ENCODE measurements around the gene RABGGTA. TPM values are rescaled to one million over a fixed set of nuclear protein-coding genes. Genes with fewer than 3 reads are reported as not detected.
A peak's percentile ranks its signal among the peaks of the same experiment; 100 is the strongest.

The RABGGTA gene
- total RNA-seq, 1 donor from 2014 or later = 31.1 TPM

DNA sequence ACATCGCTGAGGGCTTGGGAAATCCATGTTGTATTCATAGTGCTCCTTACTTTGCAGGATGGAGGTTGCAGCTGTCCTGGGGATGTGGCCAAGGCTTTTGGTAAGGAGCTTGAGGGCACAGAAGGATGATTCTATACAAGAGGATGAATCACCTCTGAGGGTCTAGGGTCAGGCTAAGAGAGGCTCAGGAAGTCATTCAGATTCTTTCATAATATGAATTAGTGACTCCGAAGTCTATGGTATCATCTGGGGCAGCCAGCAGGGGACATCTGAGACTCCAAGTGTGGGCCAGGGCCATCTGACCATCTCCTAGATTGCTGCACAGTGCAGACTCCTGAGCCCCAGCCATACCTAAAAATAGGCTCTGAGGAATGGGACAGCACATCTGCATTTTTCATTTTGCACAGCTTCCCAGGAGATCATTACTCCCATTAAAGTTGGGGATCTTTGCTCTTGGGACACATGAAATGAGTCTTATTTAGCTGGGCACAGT lies 33.9 kb downstream of the RABGGTA start:
- H3K27me3 Mint-ChIP-seq = no peaks in the 10 kb centered on the region
- peaks cover 32% of the 10 kb centered on the region for H3K4me1 Mint-ChIP-seq (ENCODE audit: unreplicated experiment)
- DNase-seq (ENCODE audit: extremely low spot score, unreplicated experiment) = no peak
- H3K9me3 Mint-ChIP-seq = no peaks in the 10 kb centered on the region
- H3K27ac Mint-ChIP-seq = peak overlapping the region; percentile 92
- H3K4me3 Mint-ChIP-seq = peak overlapping the region; percentile 73
- peaks cover 29% of the 10 kb centered on the region for H3K36me3 Mint-ChIP-seq
- TF ChIP-seq, protein P1, sequence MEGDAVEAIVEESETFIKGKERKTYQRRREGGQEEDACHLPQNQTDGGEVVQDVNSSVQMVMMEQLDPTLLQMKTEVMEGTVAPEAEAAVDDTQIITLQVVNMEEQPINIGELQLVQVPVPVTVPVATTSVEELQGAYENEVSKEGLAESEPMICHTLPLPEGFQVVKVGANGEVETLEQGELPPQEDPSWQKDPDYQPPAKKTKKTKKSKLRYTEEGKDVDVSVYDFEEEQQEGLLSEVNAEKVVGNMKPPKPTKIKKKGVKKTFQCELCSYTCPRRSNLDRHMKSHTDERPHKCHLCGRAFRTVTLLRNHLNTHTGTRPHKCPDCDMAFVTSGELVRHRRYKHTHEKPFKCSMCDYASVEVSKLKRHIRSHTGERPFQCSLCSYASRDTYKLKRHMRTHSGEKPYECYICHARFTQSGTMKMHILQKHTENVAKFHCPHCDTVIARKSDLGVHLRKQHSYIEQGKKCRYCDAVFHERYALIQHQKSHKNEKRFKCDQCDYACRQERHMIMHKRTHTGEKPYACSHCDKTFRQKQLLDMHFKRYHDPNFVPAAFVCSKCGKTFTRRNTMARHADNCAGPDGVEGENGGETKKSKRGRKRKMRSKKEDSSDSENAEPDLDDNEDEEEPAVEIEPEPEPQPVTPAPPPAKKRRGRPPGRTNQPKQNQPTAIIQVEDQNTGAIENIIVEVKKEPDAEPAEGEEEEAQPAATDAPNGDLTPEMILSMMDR (conservative IDR thresholded peaks at IDR 0.05) = no peak

DNA sequence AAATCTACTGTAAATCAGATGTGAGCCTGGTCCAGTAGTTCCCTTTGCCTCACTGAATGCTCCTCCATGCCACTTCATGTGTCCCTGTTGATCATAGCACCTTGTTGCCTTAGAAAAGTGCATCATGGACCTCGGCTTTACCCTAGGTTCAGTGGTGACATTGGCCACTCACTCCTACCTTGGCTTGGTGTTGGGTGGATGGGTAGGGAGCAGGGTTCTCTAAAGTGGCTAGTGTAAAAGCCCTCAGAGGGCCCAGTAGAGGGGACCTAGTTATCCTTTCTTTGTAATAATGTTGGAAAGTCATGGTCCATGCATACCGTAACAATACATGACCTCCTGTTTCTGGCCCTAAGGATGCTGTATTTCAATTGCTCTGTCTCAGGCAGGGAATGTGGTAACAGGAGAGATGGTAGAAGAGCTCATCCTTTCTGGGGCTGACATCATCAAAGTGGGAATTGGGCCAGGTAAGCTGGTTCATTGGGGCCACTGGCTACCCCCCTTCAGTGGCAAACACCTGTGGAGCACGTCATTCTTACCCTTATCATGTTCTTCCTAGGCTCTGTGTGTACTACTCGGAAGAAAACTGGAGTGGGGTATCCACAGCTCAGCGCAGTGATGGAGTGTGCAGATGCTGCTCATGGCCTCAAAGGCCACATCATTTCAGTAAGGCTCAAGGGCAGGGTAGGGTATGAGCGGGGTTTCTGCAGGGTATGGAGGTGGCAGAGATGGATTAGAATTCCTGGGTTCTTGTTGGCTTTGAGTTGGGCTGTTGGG lies 34.5 kb downstream of the RABGGTA start:
- Mint-ChIP-seq H3K36me3 (peaks cover 29% of the 10 kb centered on the region), H3K4me3 (no peak overlapping the region), H3K9me3 (no peaks in the 10 kb centered on the region), H3K4me1 (ENCODE audit: unreplicated experiment) (peaks cover 32% of the 10 kb centered on the region), H3K27me3 (no peaks in the 10 kb centered on the region), H3K27ac (no peak overlapping the region)
- TF ChIP-seq, protein P1 (conservative IDR thresholded peaks at IDR 0.05) = no peak
- no peak for DNase-seq (ENCODE audit: extremely low spot score, unreplicated experiment)

DNA sequence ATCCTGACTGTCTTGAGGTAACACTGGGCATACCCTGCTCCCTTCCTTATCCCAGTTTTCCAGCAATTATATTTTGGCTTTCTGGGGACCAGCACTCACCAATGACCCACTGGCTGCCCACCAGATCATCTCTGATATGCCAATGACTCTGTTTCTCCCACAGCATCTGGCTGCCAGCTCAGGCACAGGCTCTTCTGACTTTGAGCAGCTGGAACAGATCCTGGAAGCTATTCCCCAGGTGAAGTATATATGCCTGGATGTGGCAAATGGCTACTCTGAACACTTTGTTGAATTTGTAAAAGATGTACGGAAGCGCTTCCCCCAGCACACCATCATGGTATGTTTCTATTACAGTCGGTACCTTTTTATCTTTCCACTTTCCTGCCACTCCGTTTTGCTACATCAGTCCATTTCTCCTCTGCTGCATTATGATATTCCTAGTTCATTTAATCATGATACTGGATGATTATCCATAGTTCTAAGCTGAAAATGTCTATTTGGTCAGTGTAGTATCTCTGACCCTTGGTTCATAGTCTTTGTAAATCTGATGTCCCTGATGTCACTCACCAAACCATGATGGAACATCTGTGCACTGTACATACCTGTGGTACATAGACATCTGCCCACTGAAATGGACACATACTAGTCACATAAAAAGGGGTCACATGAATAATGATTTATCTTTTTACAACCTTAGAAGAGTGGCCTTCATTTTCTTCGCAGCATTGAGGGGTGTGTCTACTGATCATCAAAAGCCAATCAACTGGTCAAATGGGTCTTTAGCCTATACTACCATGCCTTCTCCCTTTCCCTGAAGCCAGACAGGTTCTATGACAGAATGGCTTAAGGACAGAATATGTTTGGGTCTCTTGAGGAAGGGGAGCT lies 35.4 kb downstream of the RABGGTA start:
- DNase-seq (ENCODE audit: extremely low spot score, unreplicated experiment) = no peak
- H3K36me3 Mint-ChIP-seq = peaks cover 29% of the 10 kb centered on the region
- no peak overlapping the region for H3K4me3 Mint-ChIP-seq
- TF ChIP-seq, protein P1 (conservative IDR thresholded peaks at IDR 0.05) = no peak
- peaks cover 36% of the 10 kb centered on the region for H3K4me1 Mint-ChIP-seq (ENCODE audit: unreplicated experiment)
- no peaks in the 10 kb centered on the region for H3K9me3 Mint-ChIP-seq
- H3K27me3 Mint-ChIP-seq = no peaks in the 10 kb centered on the region
- no peak overlapping the region for H3K27ac Mint-ChIP-seq

DNA sequence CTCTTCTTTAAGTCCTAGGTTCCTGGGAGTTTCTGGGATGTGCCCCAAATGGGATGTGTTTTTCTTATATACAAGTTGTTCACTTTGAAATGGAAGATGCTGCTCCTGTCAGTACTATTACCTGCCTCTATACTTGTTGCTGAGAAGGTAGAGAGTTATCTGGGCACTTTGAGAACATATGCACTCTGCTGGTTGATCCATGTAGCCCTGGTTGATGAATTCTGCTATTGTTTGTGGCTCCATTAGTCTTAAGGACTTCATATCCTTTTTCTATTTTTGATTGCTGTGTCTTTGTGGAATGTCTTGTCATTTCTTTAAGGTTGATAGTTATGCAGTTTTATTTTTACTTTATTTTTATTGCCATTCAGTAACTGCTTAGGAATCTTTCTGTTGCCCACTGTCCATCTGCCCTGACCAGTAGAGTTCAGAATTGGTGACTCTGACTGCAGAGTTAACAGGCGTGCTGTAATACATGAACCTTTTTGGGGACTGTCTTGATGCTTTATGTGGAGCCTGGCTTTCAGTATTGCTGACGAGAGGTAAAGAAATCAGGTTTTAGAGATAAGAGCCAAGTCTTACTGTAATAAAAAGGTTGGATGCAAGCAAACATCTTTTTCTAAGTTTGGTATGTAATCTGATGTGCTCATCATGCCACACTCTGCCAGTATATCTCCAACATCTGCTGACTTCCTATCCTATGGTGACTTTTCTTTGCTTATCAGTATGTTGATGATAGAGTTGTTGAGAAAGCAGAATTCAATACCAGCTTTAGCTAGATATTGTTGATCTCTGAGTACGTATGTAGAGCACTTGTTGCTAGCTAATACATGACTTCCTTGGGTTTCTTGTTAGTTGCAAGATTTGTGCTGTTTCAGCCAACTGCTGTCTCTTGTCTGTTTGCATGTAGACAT lies 37.0 kb downstream of the RABGGTA start:
- Mint-ChIP-seq H3K9me3 (no peaks in the 10 kb centered on the region), H3K4me1 (ENCODE audit: unreplicated experiment) (peaks cover 36% of the 10 kb centered on the region), H3K27me3 (no peaks in the 10 kb centered on the region), H3K27ac (peak overlapping the region; percentile 33), H3K36me3 (peaks cover 25% of the 10 kb centered on the region), H3K4me3 (peak overlapping the region; percentile 75)
- TF ChIP-seq, protein P1 (conservative IDR thresholded peaks at IDR 0.05) = no peak
- DNase-seq (ENCODE audit: extremely low spot score, unreplicated experiment) = no peak

GRCh38 chr14:24233538-24233866 lies 37.9 kb downstream of the RABGGTA start:
- TF ChIP-seq, protein P1 (conservative IDR thresholded peaks at IDR 0.05) = no peak
- H3K27me3 Mint-ChIP-seq = no peaks in the 10 kb centered on the region
- peak overlapping the region; percentile 98 for H3K4me3 Mint-ChIP-seq
- peaks cover 32% of the 10 kb centered on the region for H3K4me1 Mint-ChIP-seq (ENCODE audit: unreplicated experiment)
- peaks cover 25% of the 10 kb centered on the region for H3K36me3 Mint-ChIP-seq
- H3K9me3 Mint-ChIP-seq = no peaks in the 10 kb centered on the region
- H3K27ac Mint-ChIP-seq = peak overlapping the region; percentile 97
- no peak for DNase-seq (ENCODE audit: extremely low spot score, unreplicated experiment)

Data from type B pancreatic cell (in vitro differentiated cells).